Measurements from ENCODE around the gene CRYZL1.
"Not testable (repeated sequence)": the region's sequence is repeated elsewhere in the genome, so short reads cannot be mapped to it uniquely, and the experiment has no call there.

Gene CRYZL1

DNA sequence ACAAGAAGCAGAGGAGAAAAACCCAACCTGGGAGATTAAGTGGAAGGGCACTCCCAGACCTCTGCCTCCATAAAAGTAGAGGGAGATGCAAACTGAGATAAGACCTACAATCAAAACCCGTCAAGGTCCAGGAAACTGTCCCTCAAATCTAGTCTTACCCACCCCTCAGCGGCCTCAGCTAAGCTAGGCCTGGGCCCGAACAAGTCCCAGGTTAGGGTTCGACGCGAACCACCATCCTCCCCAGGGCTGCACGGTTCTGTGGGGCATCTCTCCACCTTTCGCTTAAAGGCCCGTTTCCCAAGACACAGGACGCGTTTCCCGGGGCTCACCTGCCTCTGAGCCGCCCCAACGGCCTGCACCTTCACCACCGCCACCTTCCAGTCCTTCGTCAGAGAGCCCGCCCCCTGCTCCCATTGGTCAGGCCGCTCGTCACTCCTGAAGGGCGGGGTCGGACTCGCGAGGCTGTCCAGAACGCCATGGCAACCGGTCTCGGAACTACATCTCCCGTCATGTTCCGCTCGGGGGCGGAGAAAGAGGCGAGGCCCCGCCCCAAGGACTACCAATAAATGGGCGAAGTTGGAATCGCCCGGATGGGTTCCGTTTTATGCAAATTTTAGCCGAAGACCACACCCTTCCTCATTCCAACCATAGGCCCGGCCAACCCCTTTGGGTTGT is at the start of gene CRYZL1:
Gene CRYZL1, minus strand, starts transcription at position 390 of the 675 bp plus-strand sequence. CDS start 10,190 bp downstream, outside the sequence.
- DNase-seq (ENCODE audit: low read depth): peak; percentile 98

DNA sequence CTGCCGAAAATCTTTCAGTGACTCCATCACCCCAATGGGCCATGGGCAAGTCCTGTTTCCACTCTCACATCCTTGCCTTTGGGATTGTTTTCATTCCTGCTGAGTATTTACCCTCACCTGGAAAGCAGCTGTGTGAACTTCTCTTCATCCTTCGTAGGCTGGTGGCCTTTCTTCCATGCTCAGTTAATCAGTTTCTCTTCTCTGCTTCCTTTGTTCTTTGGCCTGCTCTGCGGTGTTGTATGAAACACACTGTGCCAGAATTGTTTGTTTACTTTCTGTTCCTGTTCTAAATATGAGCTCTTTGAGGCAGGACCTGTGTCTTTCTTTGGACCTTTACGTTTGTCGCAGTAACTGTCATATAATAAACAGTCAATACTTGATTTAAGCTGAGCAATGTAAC is 49.3 kb upstream of the CRYZL1 start:
- no peak for DNase-seq (ENCODE audit: low read depth)

DNA sequence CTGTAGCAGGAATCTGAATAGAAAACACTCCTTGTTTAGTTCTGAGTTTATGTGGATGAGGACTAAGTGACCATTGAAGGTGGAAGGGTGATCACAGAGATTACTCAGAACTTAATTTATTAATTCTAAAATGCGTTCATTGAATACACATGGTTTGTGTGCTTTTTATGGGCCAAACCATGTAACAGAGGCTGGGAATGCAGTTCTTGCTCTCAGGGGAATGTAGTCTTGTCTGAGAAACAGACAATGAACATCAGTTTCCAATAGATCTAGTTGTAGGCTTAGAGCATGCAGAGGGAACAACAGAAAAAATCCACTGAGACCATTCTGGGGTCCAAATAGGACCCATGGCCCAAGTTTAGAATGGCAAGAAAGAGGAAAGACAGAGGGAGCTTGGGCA is 46.8 kb upstream of the CRYZL1 start:
- DNase-seq (ENCODE audit: low read depth): no peak

DNA sequence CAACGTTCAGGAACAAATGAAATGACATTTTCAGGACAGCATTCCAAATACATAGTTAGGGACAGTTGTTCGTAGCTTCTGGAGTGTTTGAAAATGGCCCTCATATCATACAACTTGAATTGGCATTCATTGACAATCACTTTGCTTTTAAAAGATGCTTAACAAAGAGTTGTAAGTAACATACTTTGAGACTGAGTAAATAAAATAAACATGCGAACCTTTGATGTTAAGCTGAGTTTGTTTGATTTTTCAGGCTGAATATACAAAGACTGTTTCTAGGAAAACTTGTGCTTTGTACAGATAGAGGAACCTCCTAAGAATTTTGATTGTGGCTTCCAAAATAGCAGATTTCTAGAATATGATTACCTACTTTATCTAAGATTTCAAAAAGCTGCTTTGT is 46.1 kb upstream of the CRYZL1 start:
- DNase-seq (ENCODE audit: low read depth): no peak

DNA sequence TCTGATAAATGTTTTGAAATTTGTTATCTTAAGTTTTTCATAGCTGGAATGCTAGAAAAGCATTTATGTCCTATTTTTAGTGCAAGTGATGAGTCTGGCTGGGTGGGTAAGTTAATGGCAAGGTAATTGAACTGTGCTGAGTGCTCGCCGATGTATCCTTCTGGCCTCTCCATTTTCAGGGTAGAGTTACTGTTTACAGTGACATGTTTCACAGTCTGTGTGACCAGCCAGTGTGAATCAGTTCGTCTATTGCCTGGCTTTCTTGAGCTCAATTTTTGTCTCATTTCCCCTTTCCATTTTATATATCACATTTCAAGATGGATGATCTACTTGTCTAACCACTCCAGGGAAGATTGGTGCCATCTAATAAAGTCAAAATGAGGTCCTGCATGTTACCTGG is 44.8 kb upstream of the CRYZL1 start:
- DNase-seq (ENCODE audit: low read depth): no peak

DNA sequence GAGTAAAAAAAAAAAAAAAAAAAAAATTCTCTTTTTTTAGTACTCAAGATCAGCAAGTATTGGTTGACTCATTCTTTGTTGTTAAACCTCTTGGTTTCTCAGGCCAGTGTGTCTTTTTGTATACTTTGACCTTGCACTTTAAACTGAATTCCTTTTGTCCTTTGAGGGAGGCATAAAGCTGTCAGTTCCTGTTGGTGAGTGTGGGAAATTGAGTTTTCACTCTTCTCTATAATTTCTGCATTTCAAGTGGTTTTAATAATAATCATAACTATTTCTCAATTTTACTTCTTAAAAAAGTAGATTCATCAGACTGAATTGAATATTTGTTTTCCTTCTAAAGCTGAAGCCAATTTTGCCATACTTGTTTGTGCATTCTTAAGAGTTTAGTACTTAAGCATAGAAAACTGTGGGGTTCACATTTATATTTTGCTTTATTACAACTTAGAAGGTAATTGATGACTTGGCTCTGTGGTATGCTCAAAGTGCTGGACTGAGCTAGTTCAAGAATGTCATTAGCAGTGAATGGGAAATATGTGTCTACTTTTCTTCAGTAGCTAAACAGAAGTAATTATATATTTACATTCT is 44.2 kb upstream of the CRYZL1 start:
- peak; percentile 59 for DNase-seq (ENCODE audit: low read depth)

DNA sequence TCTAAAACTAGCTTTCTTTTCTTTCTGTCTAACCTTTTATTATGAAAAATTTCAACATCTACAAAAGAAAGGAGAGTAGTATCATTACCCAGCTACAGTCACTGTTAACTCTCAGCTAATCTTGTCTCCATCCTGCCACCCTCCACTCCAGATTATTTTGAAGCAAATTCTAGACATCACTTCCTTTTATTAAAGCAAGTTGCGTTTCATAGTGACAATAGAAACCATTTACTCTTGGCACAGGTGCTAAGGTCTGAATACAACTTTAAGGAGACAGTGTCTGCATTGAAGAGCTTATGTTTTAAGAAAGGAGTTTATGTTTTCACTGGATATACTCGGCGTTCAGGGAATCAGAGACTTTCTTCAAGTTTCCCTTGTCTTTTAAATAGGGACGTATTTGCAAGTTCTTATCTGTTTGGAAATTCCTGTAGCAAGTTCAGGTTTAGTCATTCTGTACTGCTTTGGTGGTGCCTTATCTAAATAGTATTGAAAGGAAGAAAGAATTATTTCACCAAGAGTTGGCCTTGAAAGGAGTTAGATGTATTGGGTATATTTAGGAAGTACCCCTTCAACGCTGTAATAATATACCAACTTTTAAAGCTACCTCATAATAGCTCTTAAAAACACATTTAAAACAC is 43.5 kb upstream of the CRYZL1 start:
- no peak for DNase-seq (ENCODE audit: low read depth)

DNA sequence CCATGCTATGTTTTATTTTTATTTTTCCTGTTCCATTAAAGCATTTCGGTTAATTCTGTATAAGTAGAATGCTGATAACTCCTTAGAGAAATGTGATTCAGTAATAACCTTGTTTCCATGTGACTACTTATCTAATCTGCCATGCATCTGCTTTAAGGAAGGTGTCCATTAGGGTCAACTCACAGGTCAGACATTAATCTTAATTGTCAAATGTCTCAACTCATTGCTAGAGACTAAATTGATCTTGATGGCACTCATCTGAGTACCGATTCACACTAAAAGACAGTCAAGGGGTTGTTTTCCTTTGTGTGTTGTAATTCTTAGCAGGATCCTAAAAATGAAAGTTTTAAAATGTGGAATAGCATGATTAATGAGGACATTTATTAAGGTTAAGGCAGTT is 42.5 kb upstream of the CRYZL1 start:
- DNase-seq (ENCODE audit: low read depth): no peak

DNA sequence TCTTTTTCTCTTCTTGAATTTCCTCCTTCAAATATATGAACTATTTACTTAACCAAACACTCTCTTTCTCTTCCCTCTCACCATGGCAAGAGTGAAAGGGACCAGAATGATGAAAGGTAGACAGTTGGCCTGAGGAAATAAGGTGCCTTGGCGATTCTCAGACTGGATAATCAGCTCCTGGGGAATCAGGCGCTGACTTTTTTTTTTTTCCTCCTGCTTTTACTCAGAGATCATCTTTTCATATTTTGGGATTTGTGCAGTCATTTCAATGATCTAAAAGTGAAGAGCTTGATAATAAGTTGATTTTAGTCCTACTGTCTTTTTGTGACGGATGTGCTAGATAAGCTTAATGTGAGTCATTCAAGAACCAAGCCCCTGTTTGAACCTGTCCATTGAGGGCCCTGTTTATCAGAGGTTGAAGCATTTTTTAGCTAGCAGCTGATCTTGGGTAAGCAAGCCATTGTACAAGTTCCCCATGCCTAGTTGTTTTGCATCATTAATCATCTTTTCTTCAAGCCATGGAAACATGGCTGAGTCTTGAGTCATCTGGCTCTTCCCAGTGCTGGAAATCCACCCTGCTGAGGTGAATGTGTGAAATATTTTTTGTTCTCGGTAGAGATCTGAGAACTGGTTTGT is 41.6 kb upstream of the CRYZL1 start:
- peak; percentile 90 for DNase-seq (ENCODE audit: low read depth)

DNA sequence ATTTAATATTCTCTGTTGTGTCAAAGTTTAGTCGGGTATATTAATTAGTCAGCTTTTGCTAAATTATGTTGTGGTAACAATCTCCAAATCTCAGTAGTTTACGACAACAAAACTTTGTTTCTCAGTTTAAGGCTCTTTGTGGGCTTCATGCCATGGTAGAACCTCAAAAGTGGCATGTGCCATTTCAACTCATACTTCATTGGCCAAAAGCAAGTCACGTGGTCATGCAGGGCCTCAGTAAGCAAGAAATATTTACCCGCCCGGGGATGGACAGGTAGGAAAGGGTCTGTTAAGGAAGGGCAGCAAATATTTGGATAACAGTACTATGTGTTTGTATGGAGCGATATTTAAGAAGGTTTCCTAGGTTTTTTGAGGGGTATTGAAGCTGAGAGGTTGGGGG is 39.3 kb upstream of the CRYZL1 start:
- DNase-seq (ENCODE audit: low read depth): no peak

DNA sequence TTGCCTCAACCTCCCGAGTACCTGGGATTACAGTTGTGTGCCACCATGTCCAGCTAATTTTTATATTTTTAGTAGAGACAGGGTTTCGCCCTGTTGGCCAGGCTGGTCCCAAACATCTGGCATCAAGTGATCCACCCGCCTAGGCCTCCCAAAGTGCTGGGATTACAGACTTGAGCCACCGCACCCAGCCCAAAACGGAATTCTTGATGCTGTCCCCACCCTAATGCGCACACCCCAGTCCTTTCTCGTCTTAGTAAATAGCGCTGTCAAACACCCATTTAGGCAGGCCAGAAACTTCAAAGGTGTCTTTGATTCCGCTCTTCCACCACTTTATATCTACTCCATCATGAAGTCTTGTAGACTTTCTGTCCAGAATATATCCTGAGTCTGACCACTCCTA is 35.9 kb upstream of the CRYZL1 start:
- no peak for DNase-seq (ENCODE audit: low read depth)

DNA sequence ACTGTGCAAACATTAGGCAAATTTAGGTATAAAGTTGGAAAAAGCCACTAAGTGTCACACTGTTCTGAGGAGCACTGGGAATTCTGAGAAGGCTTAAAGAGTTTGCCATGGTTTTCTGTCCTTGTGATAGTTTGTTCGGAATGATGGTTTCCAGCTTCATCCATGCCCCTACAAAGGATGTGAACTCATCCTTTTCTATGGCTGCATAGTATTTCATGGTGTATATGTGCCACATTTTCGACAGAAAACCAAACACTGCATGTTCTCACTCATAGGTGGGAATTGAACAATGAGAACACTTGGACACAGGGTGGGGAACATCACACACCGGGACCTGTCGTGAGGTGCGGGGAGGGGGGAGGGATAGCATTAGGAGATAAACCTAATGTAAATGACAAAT is 35.1 kb upstream of the CRYZL1 start:
- DNase-seq (ENCODE audit: low read depth): not testable (repeated sequence)

DNA sequence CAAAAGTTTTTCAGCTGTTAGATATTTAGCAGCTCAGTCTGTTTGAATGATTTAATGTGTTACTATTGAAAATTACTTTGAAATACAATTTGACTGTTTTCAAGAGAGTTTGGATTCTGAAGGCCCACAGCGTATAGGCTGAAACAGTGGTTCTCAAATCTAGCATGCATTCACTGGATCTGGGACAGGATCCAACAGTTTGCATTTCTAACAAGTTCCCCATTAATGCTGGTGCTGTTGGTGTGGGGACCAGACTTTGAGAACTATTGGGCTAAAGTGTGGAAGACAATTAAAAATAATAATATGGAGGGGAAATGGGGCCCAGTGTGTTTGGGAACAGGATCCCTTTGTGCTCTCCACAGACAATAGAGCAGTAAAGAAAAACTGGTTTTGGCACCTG is 32.7 kb upstream of the CRYZL1 start:
- DNase-seq (ENCODE audit: low read depth): no peak

DNA sequence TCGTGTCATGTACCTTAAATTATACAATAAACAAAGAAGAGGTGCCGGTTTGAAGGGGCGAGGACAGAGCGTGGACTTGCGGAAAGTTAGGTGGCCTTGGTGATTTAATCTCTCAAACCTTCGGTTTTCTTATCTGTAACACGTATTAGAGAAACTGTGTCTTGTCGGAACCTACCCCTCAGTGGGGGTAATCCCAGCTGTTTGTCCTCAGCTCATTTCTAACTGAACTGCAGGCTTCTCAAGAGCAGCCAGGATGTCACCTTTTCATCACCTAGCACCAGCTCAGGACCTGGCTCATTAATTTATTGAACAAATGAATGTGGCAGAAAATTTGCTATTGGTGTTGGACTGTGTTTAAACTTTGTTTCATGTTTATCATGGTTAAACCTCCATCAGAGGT is 31.9 kb upstream of the CRYZL1 start:
- DNase-seq (ENCODE audit: low read depth): no peak

DNA sequence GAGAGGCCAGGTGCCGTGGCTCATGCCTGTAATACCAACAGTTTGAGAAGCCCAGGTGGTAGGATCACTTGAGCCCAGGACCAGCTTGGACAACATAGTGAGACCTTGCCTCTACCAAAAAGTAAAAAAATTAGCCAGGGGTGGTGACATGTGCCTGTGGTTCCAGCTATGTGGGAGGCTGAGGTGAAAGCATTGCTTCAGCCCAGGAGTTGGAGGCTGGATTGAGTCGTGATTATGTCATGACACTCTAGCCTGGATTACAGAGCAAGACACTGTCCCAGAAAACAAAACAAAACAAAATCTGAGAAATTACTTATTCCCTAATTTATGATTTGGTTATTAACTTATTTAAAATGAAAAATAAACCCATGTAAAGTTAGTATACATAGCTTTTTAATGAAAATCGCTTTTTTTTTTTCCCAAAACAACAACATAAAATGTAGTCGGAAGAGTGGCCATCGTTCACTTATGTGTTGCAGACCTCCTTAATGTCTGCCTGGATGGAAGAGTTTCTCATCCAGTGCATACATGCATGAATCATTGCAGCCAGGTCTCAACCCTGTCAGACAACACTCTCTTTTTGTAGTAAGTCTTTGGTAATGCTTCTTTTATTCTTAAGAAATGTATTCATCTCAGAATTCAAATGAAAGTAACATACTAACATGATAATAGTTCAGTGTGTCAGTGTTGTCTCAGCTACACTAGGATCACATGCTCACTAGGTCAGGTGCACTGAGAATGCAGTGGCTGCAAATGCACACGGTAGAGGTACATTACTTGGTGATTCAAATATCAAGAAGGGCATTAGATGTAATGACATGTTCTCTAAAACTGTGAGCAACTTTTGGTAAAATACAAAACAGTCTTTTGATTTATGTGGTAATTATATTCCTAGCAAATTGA is 28.8 kb upstream of the CRYZL1 start:
- DNase-seq (ENCODE audit: low read depth): no peak

DNA sequence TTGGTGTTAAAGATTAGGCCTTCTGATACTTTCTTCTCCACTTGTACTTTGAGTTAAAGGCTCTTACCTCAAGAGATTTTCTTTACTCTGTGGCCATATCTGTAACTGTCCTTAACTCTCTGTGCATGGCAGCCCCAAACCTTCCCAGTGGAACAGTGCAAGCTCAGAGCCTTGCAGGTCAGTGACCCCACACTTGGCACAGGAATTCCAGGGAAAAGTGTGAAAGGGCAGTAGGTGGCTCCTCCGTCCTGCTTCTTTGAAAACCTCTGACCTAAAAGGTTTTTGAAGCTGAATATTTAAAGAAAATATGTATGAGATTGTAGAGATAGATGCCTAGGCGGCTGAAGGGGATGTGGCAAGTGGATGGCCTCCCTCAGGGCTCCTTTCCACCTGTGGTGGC is 27.1 kb upstream of the CRYZL1 start:
- DNase-seq (ENCODE audit: low read depth): no peak

DNA sequence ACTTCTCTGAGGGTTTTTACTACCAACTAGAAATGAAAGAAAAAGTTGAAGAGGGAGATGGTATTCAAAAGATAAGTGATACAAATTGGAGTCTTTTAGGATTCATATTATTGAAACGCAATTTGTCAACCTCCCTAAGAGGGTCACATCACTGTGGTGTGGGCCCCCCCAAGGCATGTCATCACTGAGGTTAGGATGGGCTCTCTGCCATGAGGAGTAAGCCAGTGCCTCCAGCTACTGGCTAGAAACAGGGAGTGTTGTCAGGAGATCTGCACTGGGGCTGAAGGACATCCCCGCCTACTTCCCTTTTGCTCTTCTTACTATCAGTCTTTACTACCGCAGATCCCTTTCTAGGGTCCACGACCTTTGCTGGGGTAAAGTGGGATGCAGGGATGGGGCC is 26.6 kb upstream of the CRYZL1 start:
- no peak for DNase-seq (ENCODE audit: low read depth)

DNA sequence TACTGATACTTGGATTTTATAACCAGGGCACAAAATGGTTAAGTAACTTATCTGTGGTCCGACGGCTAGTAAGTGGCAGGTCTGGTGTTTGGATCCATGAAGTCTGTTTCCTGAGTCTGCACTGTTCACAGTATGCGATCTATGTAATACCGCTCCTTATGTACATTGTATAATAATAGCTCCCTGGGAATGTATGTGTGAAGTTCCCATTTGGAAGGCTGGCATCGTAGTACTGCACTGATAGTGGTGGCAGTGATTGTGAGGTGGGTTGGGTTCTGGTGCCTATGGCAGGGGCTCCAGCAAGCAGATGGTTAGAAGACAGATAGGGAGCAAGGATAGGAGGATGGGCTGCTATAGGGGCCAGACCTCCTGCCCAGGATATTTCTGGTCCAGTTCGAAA is 26.1 kb upstream of the CRYZL1 start:
- no peak for DNase-seq (ENCODE audit: low read depth)

DNA sequence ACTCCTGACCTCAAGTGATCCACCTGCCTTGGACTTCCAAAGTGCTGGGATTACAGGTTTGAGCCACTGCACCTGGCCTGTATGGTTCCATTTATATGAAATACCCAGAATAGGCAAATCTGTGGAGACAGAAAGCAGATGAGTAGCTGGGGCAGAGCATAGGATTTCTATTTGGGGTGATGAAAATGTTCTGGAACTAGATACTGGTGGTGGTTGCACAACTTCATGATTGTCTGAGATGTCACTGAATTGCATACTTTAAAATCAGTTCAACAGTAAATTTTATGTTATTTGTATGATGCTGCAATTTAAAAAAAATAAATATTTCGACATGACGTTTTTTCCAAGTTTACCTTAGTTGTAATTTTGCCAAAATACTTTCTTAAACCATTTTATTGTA is 24.6 kb upstream of the CRYZL1 start:
- DNase-seq (ENCODE audit: low read depth): no peak

DNA sequence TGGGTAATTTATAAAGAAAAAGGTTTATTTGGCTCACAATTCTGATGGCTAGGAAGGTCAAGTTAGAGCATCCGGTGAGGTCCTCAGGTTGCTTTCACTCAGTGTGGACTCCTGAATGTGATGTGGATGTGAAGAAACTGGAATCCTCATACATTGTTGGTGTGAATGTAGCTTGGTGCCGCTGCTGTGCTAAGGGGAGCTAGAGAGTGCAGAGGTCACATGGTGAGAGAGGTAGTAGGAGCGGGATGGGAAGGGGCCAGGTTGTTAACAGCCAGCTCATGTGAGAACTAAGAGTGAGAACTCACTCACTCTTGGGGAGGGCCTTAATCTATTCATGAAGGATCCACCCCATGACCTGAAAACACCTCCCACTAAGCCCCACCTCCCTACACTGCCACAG is 22.6 kb upstream of the CRYZL1 start:
- no peak for DNase-seq (ENCODE audit: low read depth)

DNA sequence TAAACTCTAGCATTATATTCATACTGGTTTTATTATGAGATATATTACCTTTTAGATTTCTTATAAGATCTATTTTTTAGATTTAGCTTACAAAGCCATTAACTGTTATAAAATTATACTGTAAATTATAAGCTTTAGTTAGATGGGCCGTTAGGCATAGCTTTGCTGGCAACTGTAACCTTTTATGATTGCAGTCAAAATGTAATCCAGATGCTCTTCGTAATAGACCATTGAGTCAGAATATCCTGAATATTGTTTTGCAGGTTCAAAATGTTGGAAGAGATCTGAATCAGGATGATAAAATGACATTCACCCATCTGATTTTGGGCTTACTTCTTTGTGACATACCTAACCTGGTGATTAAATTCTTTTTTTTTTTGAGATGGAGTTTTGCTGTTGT is 21.7 kb upstream of the CRYZL1 start:
- DNase-seq (ENCODE audit: low read depth): no peak

DNA sequence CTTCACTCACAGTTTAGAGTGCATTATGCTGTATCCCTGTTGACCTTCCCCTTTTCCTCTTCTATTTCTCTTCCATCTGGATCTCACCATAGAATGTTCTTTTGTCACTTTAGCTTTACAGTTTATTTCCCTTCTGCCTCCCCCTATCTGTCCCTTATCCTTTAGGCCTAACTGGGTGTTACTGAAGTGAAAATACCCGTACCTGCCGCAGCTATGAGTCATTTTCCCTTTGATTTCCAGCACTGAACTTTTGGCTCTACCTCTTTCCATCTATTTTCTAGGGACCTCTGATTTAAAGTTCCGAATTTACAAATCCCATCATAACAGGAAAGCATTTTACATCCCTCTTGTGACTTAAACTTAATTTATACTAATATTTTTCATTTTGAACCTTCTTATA is 20.5 kb upstream of the CRYZL1 start:
- DNase-seq (ENCODE audit: low read depth): no peak

Data from HS-27A (cell line).